Measurements from ENCODE around the gene DENND2A. TPM values are rescaled to one million over a fixed set of nuclear protein-coding genes. Genes with fewer than 3 reads are reported as not detected.

Gene DENND2A
- total and polyA plus RNA-seq, 7 experiments from 2014 or later: not detected

GRCh38 chr7:140654661-140655060, 14.0 kb upstream of the DENND2A start:
- CTCF ChIA-PET: no interaction called here
- H3K27me3 Mint-ChIP-seq: peaks cover 5 to 37% (median 10%) of the 10 kb centered on the region in 5 donors
- peaks cover 0 to 9% of the 10 kb centered on the region in 2 donors for H3K4me1 ChIP-seq (ENCODE audit: control insufficient read depth in 2 of 2, insufficient read depth in 2 of 2, low read length in 2 of 2)
- no peak for ATAC-seq
- H3K27ac ChIP-seq (ENCODE audit: low read depth, low read length): no peak overlapping the region
- H3K27ac Mint-ChIP-seq: peak overlapping the region in 2 of 9 donors; percentile 2 to 21
- POLR2A ChIA-PET: no interaction called here
- no peak overlapping the region for H3K4me3 ChIP-seq (ENCODE audit: low read length)
- H3K4me1 Mint-ChIP-seq: peaks cover 6 to 26% (median 21%) of the 10 kb centered on the region in 7 donors
- intact Hi-C loops (cut with micrococcal nuclease): loop anchor here in 1 of 2 donors (5.0 kb wide), 1 partner anchor 358 kb away; the partner anchor contains the start of gene MRPS33
- no peak overlapping the region for H3K4me3 Mint-ChIP-seq
- no peaks in the 10 kb centered on the region for H3K27me3 ChIP-seq (ENCODE audit: control insufficient read depth in 2 of 2, insufficient read depth in 2 of 2, low read length in 2 of 2)
- H3K36me3 ChIP-seq (ENCODE audit: control insufficient read depth in 2 of 3, insufficient read depth in 3 of 3, low read length in 3 of 3): no peaks in the 10 kb centered on the region
- peaks cover 0 to 4% (median 0%) of the 10 kb centered on the region in 5 donors for H3K36me3 Mint-ChIP-seq
- H3K9me3 Mint-ChIP-seq: no peaks in the 10 kb centered on the region
- DNase-seq: no peak
- no peaks in the 10 kb centered on the region for H3K9me3 ChIP-seq (ENCODE audit: control insufficient read depth in 2 of 3, low read length in 3 of 3)

- POLR2A ChIA-PET: no interaction called here
- no peak overlapping the region for H3K4me3 Mint-ChIP-seq
These were observed 13.4 kb upstream of the DENND2A start for GRCh38 chr7:140654109-140654387.

GRCh38 chr7:140653319-140654108, 12.9 kb upstream of the DENND2A start:
- Histone ChIP-seq H3K36me3 (ENCODE audit: control insufficient read depth in 2 of 3, insufficient read depth in 3 of 3, low read length in 3 of 3) (no peaks in the 10 kb centered on the region), H3K9me3 (ENCODE audit: control insufficient read depth in 2 of 3, low read length in 3 of 3) (no peaks in the 10 kb centered on the region), H3K4me3 (ENCODE audit: low read length) (no peak overlapping the region), H3K4me1 (ENCODE audit: control insufficient read depth in 2 of 2, insufficient read depth in 2 of 2, low read length in 2 of 2) (peaks cover 0 to 9% of the 10 kb centered on the region in 2 donors), H3K27me3 (ENCODE audit: control insufficient read depth in 2 of 2, insufficient read depth in 2 of 2, low read length in 2 of 2) (no peaks in the 10 kb centered on the region), H3K27ac (ENCODE audit: low read depth, low read length) (no peak overlapping the region)
- Mint-ChIP-seq H3K36me3 (peaks cover 0 to 4% (median 0%) of the 10 kb centered on the region in 5 donors), H3K4me3 (peak overlapping the region in 4 of 10 donors; percentile 21 to 42 (median 34)), H3K4me1 (peaks cover 6 to 26% (median 21%) of the 10 kb centered on the region in 7 donors), H3K27ac (peak overlapping the region in 2 of 9 donors; percentile 16 to 63), H3K9me3 (no peaks in the 10 kb centered on the region), H3K27me3 (peaks cover 5 to 40% (median 14%) of the 10 kb centered on the region in 5 donors)
- DNase-seq: peak in 5 of 9 donors; percentile 23 to 55 (median 41)
- intact Hi-C loops (cut with micrococcal nuclease): loop anchor here (1.0 kb wide), 3 partner anchors 135 to 359 kb away; no protein-coding TSS in a partner anchor
- ATAC-seq: peak; percentile 55
- ChIA-PET CTCF (interaction anchor here (0.6 to 1.5 kb wide), 5 partner anchors 20 to 358 kb away, joined by 3 to 16 read pairs (median 3); no protein-coding TSS in a partner anchor), POLR2A (no interaction called here)

More at GRCh38 chr7:140654109-140654387, 13.4 kb upstream of the DENND2A start:
- DNase-seq (no peak), ATAC-seq (no peak)
- no peaks in the 10 kb centered on the region for H3K9me3 ChIP-seq (ENCODE audit: control insufficient read depth in 2 of 3, low read length in 3 of 3)
- Mint-ChIP-seq H3K27ac (peak overlapping the region in 1 of 9 donors; percentile 63), H3K4me1 (peaks cover 6 to 26% (median 21%) of the 10 kb centered on the region in 7 donors), H3K27me3 (peaks cover 5 to 40% (median 14%) of the 10 kb centered on the region in 5 donors), H3K9me3 (no peaks in the 10 kb centered on the region), H3K36me3 (peaks cover 0 to 4% (median 0%) of the 10 kb centered on the region in 5 donors)
- CTCF ChIA-PET: interaction anchor here (1.0 kb wide), 1 partner anchor 40 kb away, joined by 4 read pairs; no protein-coding TSS in a partner anchor
- peaks cover 0 to 9% of the 10 kb centered on the region in 2 donors for H3K4me1 ChIP-seq (ENCODE audit: control insufficient read depth in 2 of 2, insufficient read depth in 2 of 2, low read length in 2 of 2)
- H3K36me3 ChIP-seq (ENCODE audit: control insufficient read depth in 2 of 3, insufficient read depth in 3 of 3, low read length in 3 of 3): no peaks in the 10 kb centered on the region
- no peak overlapping the region for H3K27ac ChIP-seq (ENCODE audit: low read depth, low read length)
- intact Hi-C loops (cut with micrococcal nuclease): no loop called here
- no peak overlapping the region for H3K4me3 ChIP-seq (ENCODE audit: low read length)
- no peaks in the 10 kb centered on the region for H3K27me3 ChIP-seq (ENCODE audit: control insufficient read depth in 2 of 2, insufficient read depth in 2 of 2, low read length in 2 of 2)

DNA sequence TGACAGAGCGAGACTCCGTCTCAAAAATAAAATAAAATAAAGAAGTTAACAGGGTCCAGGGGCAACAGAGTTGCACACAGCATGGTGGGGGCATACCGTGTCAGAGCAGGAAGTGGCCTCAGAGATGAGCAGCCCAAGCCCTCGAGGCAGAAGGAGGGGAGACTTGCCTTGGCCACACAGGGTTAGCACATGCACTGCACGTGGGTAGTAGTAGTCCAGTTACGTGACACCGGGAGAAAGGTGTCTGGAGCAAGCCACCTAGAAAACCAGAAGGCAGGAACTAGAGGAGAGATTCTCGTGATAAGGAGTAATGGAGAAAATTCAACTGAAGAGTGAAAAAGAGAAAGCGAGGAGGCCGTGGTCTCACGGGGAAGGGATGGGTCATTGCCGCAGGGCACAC, 9.8 kb upstream of the DENND2A start:
- intact Hi-C loops (cut with micrococcal nuclease): no loop called here
- no peak for ATAC-seq
- no peaks in the 10 kb centered on the region for H3K9me3 ChIP-seq (ENCODE audit: control insufficient read depth in 2 of 3, low read length in 3 of 3)
- H3K27ac Mint-ChIP-seq: peak overlapping the region in 1 of 9 donors; percentile 10
- no peaks in the 10 kb centered on the region for H3K36me3 Mint-ChIP-seq
- no peaks in the 10 kb centered on the region for H3K27me3 ChIP-seq (ENCODE audit: control insufficient read depth in 2 of 2, insufficient read depth in 2 of 2, low read length in 2 of 2)
- CTCF ChIA-PET: interaction anchor here (0.6 to 1.3 kb wide), 2 partner anchors 159 to 161 kb away, joined by 3 to 4 read pairs; no protein-coding TSS in a partner anchor
- POLR2A ChIA-PET: interaction anchor here (1.0 kb wide), 1 partner anchor 23 kb away, joined by 3 read pairs; no protein-coding TSS in a partner anchor
- no peaks in the 10 kb centered on the region for H3K4me1 ChIP-seq (ENCODE audit: control insufficient read depth in 2 of 2, insufficient read depth in 2 of 2, low read length in 2 of 2)
- no peak overlapping the region for H3K4me3 Mint-ChIP-seq
- peaks cover 0 to 28% (median 9%) of the 10 kb centered on the region in 5 donors for H3K27me3 Mint-ChIP-seq
- H3K9me3 Mint-ChIP-seq: no peaks in the 10 kb centered on the region
- no peak overlapping the region for H3K27ac ChIP-seq (ENCODE audit: low read depth, low read length)
- DNase-seq: no peak
- H3K36me3 ChIP-seq (ENCODE audit: control insufficient read depth in 2 of 3, insufficient read depth in 3 of 3, low read length in 3 of 3): no peaks in the 10 kb centered on the region
- H3K4me3 ChIP-seq (ENCODE audit: low read length): no peak overlapping the region
- H3K4me1 Mint-ChIP-seq: peaks cover 9 to 19% (median 11%) of the 10 kb centered on the region in 7 donors

DNA sequence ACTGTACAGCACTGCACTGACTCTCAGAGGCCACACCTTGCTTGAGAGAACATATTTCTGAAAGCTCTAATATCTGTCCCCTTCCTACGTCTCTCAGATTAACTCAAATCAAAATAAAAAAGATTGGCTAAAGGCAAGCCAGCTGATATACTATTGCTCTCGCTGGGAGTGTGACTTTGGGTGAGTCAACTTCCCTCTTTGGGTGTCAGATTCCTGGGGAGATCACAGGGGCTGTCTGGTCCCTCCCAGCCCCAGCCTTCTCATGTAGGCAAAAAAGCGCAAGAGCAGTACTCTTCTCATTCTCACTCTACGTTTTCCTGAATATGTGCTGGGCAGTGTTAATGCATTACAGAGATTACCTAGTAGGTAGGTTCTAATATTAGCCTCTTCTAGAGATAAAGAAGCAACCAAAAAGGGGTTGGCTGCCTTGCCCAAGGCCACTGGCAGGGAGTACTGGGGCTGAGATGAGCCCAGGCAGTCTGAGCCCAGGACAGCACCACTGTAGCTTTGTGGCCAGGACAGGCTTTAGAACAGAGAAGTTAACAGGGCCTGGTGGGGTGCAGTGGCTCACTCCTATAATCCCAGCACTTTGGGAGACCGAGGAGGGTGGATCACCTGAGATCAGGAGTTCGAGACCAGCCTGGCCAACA, 9.1 kb upstream of the DENND2A start:
- H3K36me3 ChIP-seq (ENCODE audit: control insufficient read depth in 2 of 3, insufficient read depth in 3 of 3, low read length in 3 of 3): no peaks in the 10 kb centered on the region
- DNase-seq: no peak
- no peaks in the 10 kb centered on the region for H3K4me1 ChIP-seq (ENCODE audit: control insufficient read depth in 2 of 2, insufficient read depth in 2 of 2, low read length in 2 of 2)
- intact Hi-C loops (cut with micrococcal nuclease): no loop called here
- ChIA-PET CTCF (interaction anchor here (0.6 to 1.3 kb wide), 4 partner anchors 10 to 162 kb away, joined by 3 to 4 read pairs (median 3); no protein-coding TSS in a partner anchor), POLR2A (interaction anchor here (1.0 kb wide), 1 partner anchor 24 kb away, joined by 3 read pairs; no protein-coding TSS in a partner anchor)
- Mint-ChIP-seq H3K9me3 (no peaks in the 10 kb centered on the region), H3K4me3 (no peak overlapping the region), H3K4me1 (peaks cover 9 to 17% (median 11%) of the 10 kb centered on the region in 7 donors), H3K27me3 (peaks cover 0 to 28% (median 10%) of the 10 kb centered on the region in 5 donors), H3K27ac (no peak overlapping the region), H3K36me3 (no peaks in the 10 kb centered on the region)
- H3K27ac ChIP-seq (ENCODE audit: low read depth, low read length): no peak overlapping the region
- no peak for ATAC-seq
- no peaks in the 10 kb centered on the region for H3K9me3 ChIP-seq (ENCODE audit: control insufficient read depth in 2 of 3, low read length in 3 of 3)
- H3K4me3 ChIP-seq (ENCODE audit: low read length): no peak overlapping the region
- no peaks in the 10 kb centered on the region for H3K27me3 ChIP-seq (ENCODE audit: control insufficient read depth in 2 of 2, insufficient read depth in 2 of 2, low read length in 2 of 2)

DNA sequence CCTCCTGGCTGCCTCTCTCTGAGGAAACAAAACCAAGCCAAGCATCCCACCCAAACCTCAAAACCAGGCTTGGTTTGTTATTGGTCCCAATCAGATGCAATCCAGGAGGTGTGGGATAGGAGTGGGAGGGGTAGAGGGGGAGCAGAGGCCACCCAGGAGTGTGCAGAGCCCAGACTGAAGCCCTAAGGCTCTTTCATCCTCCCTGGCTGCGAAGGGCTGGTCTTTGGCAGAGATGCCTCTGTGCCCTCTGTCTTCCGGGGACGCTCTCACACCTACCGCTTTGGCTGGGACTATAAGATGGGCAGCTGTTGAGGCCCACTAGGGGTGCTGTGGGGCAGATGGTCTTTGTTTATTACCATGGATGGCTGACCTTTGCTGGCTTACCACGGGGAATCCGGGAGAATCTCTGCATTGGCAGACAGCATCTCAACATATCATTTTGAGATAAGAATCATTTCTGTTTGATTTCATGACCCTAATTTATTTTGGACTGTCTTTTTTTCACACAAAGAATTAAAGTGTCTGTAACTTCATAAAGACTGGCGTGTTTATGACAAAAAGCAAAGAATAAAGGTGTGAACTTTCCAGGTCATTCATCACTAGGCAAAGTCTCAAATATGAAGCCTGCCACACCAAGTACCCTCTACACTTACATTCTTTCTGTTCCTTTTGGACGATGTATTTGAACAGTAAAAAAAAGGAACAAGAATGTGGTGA, 6.5 kb upstream of the DENND2A start:
- CTCF ChIA-PET: interaction anchor here (0.7 kb wide), 1 partner anchor 225 kb away, joined by 4 read pairs; no protein-coding TSS in a partner anchor
- intact Hi-C loops (cut with micrococcal nuclease): no loop called here
- H3K27ac ChIP-seq (ENCODE audit: low read depth, low read length): no peak overlapping the region
- POLR2A ChIA-PET: no interaction called here
- H3K27me3 Mint-ChIP-seq: peaks cover 11 to 43% (median 25%) of the 10 kb centered on the region in 5 donors
- H3K4me3 Mint-ChIP-seq: peak overlapping the region in 1 of 10 donors; percentile 40
- no peaks in the 10 kb centered on the region for H3K36me3 ChIP-seq (ENCODE audit: control insufficient read depth in 2 of 3, insufficient read depth in 3 of 3, low read length in 3 of 3)
- peaks cover 4 to 12% (median 5%) of the 10 kb centered on the region in 7 donors for H3K4me1 Mint-ChIP-seq
- DNase-seq (peak in 3 of 9 donors; percentile 17 to 31 (median 29)), ATAC-seq (peak; percentile 90)
- no peaks in the 10 kb centered on the region for H3K9me3 ChIP-seq (ENCODE audit: control insufficient read depth in 2 of 3, low read length in 3 of 3)
- H3K36me3 Mint-ChIP-seq: no peaks in the 10 kb centered on the region
- no peaks in the 10 kb centered on the region for H3K4me1 ChIP-seq (ENCODE audit: control insufficient read depth in 2 of 2, insufficient read depth in 2 of 2, low read length in 2 of 2)
- H3K4me3 ChIP-seq (ENCODE audit: low read length): no peak overlapping the region
- H3K9me3 Mint-ChIP-seq: peaks cover 0 to 3% (median 0%) of the 10 kb centered on the region in 11 donors
- H3K27me3 ChIP-seq (ENCODE audit: control insufficient read depth in 2 of 2, insufficient read depth in 2 of 2, low read length in 2 of 2): no peaks in the 10 kb centered on the region
- H3K27ac Mint-ChIP-seq: peak overlapping the region in 2 of 9 donors; percentile 15 to 39
